HG03097 (cell line): ENCODE measurements around the gene DOCK8.

Source experiments
- ATAC-seq: cut with Tn5 transposase; IDR thresholded peaks from one replicate; pipeline ENCODE4 v1.9.1; 2021; ENCODE audit not compliant: unreplicated experiment, low FRiP score

Gene DOCK8

GRCh38 chr9:479971-480350, 265.3 kb downstream of the DOCK8 start:
- no peak for ATAC-seq

- ATAC-seq, result no peak
These were observed 268.1 kb downstream of the DOCK8 start for GRCh38 chr9:482739-483138.

DNA sequence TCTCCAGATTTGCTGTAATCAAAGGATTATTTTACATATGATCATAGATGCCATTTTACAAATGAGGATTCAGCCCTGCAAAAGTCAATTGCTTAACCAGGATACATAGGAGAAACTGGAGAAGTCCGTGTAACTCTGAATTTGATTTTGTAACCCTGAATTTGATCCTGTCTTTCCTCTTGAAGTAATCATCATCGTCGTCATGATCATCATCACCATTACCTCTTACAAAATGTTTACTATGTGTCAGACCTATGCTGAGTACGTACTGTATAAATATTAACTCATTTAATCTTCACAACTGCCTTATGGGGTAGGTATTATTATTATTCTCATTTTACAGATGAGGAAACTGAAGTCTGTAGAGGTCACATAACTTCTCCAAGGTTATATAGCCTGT, 271.5 kb downstream of the DOCK8 start:
- no peak for ATAC-seq

GRCh38 chr9:487429-487828, 272.8 kb downstream of the DOCK8 start:
- ATAC-seq, result no peak

- ATAC-seq, result no peak
These were observed 273.8 kb downstream of the DOCK8 start for GRCh38 chr9:488448-488847.

DNA sequence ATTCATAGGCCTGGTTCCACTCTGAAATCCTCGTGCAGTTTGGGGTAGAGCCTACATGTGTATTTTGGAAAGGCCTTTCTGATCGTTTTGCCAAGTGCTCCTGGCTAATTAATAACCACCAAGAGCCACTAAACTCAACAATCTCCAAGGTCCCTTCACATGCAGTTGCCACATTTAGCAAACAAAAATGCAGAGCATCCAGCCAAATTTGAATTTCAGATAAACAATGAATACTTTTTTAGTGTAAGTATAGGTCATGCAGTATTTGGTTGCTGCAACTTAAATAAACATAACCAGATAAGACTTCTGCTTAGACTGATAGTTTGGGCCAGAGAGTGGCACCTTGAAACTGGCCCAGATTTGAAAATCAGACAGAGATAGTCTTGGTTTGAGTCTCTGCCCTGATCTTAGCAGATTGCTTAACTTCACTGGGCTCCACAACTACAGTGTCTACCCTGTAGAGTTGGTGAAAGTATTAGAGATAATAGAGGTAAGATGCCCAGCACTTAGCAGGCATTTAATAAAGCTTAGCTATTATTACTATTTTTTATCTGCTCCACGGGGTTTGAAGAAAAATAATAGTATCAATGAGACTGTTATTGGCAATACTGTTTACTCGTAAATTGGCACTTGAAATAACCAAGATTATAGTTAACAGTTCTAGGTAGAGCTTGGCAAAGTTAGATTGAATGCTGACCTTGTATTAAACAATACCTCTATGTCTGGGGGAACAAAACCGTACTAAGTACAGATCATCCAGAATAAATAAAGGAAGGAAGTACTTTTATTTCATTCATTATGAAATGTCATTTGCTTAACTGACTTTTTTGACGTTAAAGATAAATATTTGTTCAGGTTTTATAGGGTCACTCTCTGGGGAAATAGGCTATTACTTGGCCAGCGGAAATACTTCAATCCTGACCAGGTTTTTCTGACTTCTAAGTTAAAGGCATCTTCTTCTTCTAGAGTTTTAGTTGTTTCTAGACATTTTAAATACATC, 274.8 kb downstream of the DOCK8 start:
- no peak for ATAC-seq

DNA sequence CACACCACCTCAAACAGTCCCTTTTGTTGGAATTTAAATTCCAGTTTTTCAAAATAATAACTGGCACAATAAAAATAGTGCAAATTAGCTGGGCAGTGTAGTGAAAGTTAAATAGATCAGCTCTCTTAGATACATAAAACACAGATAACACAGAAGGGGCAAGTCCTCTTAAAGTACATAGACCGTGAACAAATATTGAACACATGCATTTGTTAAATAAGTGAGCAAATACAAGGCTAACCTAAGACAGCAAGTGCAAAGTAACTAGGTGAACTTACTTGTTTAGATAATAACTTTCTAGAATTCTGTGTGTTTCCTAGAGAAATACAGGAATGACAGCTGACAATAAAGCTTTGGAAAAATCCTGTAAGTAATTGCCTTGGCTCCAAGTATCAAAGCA, 280.1 kb downstream of the DOCK8 start:
- ATAC-seq, result no peak

GRCh38 chr9:495739-496138, 281.1 kb downstream of the DOCK8 start:
- ATAC-seq, result no peak

- no peak for ATAC-seq
These were observed 288.7 kb downstream of the DOCK8 start for GRCh38 chr9:503326-503725.

GRCh38 chr9:503881-504852, 289.5 kb downstream of the DOCK8 start, which contains the start of gene KANK1:
Gene KANK1 (plus strand): TSS chr9:504695.
- ATAC-seq, result peak; percentile 65

- no peak for ATAC-seq
These were observed 290.5 kb downstream of the DOCK8 start for GRCh38 chr9:504921-505740.

GRCh38 chr9:505741-506059, 291.0 kb downstream of the DOCK8 start:
- ATAC-seq, result no peak

DNA sequence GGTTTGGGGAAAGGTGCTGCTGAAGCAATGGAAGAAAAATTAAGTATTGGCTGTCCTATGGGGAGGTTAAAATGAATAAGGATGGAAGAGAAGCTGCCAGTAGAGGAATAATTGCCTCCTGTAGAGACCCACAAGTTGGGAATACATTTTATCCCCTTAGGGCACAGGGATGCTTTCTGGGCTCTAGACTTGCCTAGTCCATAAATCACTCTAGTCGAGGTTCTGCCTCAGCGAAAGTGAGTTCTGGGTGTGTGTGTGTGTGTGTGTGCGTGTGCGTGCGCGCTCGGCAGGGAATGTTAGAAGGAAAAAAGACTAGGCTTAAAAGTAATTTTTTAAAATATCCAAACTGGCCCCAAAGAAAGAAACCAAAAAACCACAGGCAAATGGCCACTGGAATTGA, 291.6 kb downstream of the DOCK8 start:
- no peak for ATAC-seq

GRCh38 chr9:511861-512260, 297.2 kb downstream of the DOCK8 start:
- no peak for ATAC-seq

DNA sequence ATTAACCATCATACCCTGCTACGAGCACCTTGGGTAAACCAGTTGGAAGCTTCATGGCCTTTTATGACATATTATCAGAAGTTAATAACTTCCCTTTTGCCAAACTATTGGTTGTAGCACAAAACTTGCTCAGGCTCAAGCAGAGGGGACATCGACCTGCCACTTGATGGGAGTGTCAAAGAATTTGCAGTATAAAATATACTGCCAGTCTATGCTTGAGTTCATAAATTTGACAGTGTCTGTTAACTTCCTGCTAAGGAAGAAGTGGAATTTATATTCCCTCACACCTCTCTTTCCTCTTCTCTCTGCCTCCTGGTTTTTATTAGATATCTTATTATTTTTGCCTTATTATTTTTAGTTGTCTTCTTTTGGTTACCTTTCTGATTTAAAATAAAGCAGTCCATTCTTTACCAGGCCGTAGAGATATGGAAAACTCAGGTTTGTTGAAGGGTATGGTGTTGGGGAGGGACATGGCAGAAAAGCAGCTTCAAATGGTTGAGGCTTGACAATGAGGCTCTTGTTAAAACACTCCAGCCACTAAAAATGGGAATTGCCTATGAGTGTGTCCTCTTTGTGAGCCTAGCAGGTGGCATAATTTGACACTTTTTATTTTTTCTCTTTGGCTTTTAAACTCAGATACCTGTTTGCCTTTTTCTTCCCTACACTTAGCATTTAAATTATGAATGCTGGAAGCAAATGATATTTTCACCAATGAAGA, 298.0 kb downstream of the DOCK8 start:
- ATAC-seq, result no peak
